Measurements from ENCODE around the gene KRT12.

KRT12 gene

DNA sequence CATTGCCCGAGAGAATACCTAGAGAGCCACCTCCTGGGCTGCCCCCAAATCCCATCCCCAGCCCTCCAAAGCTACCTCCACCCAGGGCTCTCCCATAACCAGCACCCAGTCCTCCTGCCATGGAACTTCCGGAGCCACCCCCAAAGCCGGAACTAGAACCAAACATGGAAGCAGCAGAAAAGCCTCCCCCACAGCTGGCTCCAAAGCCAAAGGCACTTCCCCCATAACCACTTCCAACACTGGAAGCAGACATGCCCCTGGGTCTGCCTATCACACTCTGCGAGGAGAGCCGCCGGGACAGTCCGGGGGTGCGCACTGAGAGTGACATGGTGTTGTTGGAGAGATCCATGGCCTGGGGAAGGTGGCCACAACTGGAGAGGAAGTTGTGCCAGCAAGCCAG lies at the start of gene KRT12:
TSS of gene KRT12 (minus strand) at position 386 of the 400 bp plus-strand sequence. CDS start at position 349, 37 bp downstream.
- DNase-seq (ENCODE audit: low read depth in 2 of 2): no peak

GRCh38 chr17:40916366-40916765 lies 49.3 kb upstream of the KRT12 start:
- no peak for DNase-seq (ENCODE audit: low read depth in 2 of 2)

GRCh38 chr17:40915721-40916256 lies 48.8 kb upstream of the KRT12 start:
- no peak for DNase-seq (ENCODE audit: low read depth in 2 of 2)

DNA sequence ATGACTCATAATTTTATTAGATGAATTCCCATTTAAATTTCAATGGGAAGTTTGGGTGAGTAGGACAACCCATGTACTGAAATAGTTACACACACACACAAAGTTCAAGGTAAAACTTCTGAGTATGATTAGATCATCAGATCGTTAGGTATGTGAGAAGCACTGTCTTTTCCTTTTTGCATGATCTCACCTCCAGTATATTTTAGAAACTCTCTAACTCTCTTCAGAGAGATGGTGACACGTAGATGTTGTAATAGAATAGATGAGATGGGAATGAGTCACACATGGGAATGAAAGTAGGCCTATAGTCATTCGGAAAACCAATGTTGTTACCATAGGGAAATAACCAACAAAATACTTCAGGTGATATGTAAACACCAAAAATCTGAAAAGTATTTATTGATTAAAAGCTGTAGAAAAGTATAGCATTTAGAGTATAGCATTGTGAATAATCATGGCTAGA lies 48.2 kb upstream of the KRT12 start:
- no peak for DNase-seq (ENCODE audit: low read depth in 2 of 2)

DNA sequence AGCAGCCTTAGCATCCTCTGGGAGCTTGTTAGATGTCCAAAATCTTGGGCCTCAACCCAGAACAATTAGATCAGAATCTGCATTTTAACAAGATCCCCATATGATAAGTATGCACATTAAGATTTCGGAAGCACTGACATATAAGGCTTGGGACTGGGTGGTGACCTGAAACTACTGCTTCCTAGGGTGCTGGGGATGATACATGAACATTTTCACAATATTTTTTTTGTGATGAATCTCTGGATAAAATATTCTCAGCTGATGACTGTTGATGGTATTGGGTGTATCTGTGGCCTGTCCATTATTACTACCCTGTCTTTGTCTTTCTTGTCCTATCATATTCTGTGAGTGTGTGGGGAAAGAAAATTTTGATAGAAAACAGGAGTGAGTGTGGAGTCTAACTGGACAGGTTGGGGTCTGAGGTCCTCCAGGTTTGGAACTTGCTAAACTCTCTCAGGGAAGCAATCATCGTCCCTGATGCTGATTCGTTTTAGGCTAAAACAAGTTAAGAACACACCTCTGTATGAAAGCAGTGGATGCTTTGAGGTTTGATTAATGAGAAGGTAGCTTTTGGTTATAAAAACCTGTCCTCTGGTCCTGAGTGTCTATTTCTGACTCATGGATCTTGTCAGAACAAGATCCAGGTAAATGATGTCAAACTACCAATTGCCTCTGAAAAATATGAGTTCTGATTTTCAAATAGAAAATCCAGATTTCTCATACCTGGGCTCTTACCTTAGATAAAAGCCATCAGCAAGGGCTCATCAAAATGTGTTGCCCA lies 47.2 kb upstream of the KRT12 start:
- DNase-seq (ENCODE audit: low read depth in 2 of 2): no peak

- no peak for DNase-seq (ENCODE audit: low read depth in 2 of 2)
Measured at GRCh38 chr17:40912486-40913210, 45.6 kb upstream of the KRT12 start.

DNA sequence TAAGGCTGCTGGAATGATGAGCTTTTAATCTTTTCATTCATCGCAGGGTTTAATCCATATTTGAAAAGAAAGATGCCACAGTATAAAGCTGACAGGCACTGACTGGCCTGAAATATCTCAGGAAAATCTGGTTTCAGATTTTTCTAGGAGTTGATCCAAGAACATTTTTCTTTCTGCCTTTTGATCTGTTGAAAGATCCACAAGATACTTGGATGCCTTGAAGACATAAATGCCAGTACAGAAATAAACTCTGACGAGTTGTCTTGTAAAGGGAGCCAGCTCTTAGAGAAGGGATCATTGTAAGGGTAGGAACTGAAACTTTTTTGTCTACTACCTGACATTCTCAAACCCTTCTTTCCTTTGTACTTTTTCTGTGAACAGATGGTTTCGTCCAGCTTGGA lies 43.4 kb upstream of the KRT12 start:
- DNase-seq (ENCODE audit: low read depth in 2 of 2): no peak

DNA sequence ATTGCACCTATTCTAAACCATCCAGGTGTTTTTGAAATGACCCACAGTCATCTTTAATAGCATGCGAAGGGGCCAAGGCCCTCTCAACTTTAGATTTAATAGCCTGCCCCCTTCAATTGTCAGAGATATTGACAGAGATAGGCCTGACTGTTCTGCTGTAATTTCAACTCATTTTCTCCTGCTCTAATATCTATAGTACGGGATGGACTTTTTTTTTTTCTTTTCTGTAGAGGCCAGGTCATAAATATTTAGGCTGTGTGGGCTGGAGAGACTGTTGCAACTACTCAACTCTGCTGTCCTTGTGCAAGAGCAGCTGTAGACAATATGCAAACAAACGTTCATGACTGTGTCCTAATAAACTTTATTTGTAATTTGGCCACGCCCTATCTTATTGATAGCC lies 42.7 kb upstream of the KRT12 start:
- DNase-seq (ENCODE audit: low read depth in 2 of 2): no peak

- DNase-seq (ENCODE audit: low read depth in 2 of 2): peak; percentile 41 to 50
Measured at GRCh38 chr17:40909351-40909750, 42.3 kb upstream of the KRT12 start.

GRCh38 chr17:40906613-40907012 lies 39.6 kb upstream of the KRT12 start:
- no peak for DNase-seq (ENCODE audit: low read depth in 2 of 2)

GRCh38 chr17:40905370-40905769 lies 38.3 kb upstream of the KRT12 start:
- no peak for DNase-seq (ENCODE audit: low read depth in 2 of 2)

GRCh38 chr17:40903129-40903847 lies 36.3 kb upstream of the KRT12 start:
- no peak for DNase-seq (ENCODE audit: low read depth in 2 of 2)

DNA sequence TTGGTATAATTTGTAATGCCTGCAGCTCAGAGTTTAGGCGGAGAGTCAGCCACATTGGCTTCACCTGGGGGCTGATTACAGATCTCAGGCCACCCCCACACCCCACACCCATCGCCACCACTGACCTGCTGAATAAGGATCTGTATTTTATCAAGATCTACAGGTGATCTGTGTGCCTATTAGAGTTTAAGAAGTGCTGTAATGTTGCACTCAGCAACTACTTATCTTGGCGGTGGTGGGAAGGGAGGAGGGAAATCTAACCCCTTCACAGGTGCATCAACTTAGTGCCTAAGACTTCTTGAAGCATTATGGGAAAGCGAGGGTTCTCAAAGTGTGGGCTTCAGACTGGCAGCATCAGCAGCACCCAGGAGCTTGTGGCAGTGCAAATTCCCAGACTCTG lies 35.5 kb upstream of the KRT12 start:
- no peak for DNase-seq (ENCODE audit: low read depth in 2 of 2)

GRCh38 chr17:40901981-40902474 lies 35.0 kb upstream of the KRT12 start:
- no peak for DNase-seq (ENCODE audit: low read depth in 2 of 2)

DNA sequence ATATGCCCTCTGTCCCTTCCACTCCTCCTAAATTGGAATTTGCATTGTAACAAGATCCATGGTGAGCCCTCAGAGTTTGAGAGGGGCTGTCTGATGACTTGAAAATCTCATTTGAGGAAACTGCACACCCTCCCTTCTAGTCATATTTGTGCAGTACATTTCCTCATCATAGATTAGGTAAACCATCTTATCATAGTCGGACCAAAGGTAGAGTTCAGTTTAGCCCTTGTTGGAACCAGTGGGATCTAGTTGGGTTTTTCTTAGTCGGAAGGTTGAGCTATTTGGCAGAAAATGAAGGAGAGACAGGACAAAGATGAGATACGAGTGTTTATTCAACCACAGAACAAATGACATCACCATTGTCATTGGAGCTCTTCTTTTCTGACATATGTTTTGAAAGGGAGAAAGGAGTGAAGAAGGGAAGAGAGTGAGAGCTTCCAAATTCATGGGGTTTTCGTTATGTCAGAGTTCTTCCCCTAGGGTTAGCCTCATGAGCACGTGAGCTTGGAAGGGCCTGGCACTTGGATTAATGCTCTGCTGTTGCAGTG lies 33.9 kb upstream of the KRT12 start:
- DNase-seq (ENCODE audit: low read depth in 2 of 2): no peak

DNA sequence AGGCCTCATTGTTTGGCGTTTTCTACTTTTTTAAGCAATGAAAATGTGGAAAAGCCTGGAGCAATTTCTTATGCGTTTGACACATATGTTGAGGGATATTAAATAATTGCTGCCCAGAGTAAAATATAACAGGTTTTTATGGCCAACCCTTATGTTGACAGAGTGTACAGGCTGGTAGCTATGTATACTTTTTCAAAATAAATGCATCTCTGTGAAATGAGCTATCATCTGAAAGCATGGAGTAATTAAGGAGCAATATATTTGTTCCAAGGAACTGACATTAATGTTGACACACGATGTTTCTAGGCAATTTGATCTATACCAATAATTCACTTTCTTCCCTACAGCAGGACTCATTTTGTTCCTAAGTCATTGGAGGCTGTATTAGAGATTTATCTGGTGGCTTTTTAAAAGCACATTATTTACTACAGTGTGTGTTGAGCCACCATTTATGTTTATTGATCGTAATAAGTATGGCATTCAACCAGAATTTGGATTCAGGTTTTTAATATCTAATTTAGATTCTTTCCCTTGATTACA lies 30.0 kb upstream of the KRT12 start:
- DNase-seq (ENCODE audit: low read depth in 2 of 2): no peak

- no peak for DNase-seq (ENCODE audit: low read depth in 2 of 2)
Measured at GRCh38 chr17:40895106-40895730, 28.2 kb upstream of the KRT12 start.

- no peak for DNase-seq (ENCODE audit: low read depth in 2 of 2)
Measured at GRCh38 chr17:40888196-40888720, 21.2 kb upstream of the KRT12 start.

- no peak for DNase-seq (ENCODE audit: low read depth in 2 of 2)
Measured at GRCh38 chr17:40886090-40886489, 19.1 kb upstream of the KRT12 start.

DNA sequence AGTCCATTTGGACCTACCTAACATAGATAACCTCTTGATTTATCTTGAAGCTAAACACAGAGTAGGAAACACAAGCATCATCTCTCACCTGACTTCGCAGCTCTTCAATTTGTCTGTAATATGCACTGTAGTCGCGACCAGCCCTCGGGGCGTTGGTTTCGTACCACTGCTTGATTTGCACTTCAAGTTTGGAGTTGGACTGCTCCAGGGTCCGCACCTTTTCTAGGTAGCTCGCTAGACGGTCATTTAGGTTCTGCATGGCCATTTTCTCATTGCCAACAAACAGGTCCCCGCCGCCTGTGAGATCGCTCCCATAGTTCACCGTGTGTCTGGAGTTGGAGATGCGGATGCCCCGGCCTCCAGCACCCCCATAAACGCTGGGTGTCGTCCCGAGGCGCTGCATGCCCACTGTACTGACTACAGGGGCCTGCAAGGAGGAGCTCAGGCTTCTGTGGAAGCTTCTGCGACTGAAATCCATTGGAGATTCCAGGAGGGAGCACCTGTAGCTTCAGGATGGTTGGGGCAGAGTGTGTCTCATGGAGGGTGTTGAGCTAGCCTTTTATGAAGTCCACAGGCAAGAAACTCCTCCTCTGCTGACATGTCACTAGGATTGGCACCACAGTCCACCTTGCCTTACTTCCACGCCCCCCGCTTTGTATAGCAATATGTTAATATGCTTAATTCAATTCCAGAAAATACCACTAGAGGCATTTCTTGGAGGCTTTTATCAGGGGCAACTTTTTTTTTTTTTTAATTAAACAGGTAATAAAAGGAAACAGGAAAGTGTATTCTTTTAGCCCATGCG lies 17.9 kb upstream of the KRT12 start, which contains the start of gene KRT20:
TSS of gene KRT20 (minus strand) at position 535 of the 805 bp plus-strand sequence. CDS start at position 478, 57 bp downstream.
- no peak for DNase-seq (ENCODE audit: low read depth in 2 of 2)
